GM21786 (cell line): ENCODE measurements around the gene POLR2L.

Source experiments
- ATAC-seq: cut with Tn5 transposase; IDR thresholded peaks from one replicate; pipeline ENCODE4 v1.9.1; 2021; ENCODE audit not compliant: unreplicated experiment

The POLR2L gene

DNA sequence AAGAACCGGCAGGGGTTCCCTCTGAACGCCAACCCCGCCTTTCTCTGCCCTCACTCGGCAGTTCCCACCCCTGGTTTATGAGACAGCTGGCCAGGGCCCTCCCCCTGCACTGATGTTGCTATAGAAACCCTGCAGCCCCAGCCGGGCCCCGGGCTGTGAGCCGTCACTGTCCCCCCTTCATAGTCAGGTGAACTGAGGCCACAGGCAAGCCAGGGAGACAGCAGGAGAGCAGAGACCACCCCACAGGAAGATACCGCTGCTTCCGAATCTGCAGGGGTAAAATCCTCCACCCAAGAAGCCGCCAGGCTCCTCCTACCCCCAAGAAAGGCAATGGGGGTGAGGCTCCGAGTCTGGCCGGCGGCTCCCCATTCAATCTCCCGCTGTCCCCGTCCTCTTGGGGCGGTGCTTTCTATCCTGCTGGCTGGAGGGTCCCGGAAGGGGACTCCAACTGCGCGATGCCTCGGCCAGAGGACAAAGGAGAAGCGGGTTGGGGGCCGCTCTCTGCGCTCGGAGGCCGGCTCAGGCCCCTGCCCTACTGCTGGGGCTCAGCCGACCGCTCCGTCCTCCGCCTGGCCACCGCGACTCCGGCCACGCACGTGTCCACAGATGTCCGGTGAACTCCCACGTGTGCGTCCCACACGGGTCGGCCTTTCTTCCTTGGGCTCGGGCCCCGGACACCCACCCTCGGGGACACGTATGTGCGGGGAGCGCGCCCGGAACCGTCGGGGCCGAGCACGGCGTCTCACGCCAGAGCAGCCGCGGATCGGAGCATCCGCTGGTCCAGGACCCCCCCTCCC is 44.8 kb downstream of the POLR2L start:
- ATAC-seq, result peak; percentile 56

DNA sequence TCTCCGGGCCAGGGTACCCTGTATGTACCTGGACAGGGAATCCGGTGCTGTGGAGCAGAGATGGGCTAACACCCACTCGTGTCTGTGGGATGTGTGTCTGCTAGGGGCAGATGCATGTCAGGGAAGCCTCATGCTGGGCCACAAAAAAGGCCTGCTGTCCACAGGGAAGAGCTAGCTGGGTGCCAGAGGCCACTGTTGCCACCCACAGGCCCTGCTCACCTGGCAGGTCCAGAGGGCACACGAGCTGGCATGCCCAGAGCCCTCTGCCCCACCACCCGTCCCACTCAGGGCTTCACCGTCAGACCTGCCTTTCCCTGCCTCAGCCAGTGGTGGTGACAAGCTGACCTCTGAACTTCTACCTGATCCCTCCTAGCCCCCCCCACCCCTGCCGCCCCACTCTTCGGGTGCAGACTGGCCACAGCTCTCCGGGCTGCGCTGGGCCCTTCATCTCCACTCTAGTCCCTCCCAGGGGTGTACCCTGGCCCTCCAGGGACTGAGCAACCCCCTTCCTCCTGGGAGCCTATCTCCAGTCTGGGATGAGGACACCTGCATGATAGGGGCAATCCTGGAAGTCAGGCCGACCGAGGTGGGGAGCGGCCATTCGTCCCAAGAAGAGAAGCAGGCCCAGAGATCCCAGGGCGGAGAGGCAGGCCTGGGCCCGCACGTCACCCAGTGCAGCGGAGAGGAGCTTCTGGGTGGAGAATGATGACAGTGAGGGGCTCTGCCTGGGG is 45.6 kb downstream of the POLR2L start:
- ATAC-seq, result no peak

GRCh38 chr11:795634-796564 is 46.4 kb downstream of the POLR2L start:
- ATAC-seq, result peak; percentile 38

DNA sequence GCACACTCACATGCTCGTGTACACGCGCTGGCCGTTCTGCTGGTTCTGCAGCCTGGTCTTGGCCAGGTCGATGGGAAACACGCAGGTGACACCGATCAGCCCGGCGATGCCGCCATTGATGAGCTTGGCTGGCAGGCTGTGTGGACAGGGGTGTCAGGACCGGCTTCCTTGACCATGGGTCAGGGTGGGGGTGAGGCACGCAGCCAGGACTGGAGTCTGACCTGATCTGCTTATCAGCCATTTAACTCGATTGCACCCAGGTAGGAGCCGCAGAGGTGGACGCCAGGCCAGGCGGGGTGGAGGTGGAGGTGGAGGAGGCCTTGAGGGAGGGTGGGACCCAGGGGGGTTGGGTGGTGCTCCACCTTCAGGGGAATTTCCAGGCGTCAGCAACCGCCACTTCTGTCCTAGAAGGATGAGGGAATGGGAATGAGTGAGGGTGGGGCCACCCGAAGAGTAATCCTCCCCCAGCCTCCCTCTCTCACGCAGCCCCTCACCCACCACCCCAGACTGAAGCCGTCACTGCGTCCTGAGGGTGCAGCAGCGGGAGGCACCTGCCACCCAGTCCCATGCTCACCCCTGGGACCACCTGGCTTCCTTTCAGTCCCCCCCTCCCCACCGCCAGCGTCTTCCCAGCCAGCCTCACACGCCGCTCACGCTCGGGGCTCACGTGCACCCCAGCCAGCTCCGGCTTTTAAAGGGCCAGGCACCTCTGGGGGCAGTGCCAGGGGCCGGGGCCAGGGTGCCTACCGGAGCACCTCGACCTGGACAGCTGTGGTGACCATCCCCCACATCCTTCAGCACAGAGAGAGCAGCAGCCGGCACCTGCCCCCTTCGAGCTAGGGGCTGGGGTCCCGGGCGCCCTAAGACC is 47.3 kb downstream of the POLR2L start:
- no peak for ATAC-seq

DNA sequence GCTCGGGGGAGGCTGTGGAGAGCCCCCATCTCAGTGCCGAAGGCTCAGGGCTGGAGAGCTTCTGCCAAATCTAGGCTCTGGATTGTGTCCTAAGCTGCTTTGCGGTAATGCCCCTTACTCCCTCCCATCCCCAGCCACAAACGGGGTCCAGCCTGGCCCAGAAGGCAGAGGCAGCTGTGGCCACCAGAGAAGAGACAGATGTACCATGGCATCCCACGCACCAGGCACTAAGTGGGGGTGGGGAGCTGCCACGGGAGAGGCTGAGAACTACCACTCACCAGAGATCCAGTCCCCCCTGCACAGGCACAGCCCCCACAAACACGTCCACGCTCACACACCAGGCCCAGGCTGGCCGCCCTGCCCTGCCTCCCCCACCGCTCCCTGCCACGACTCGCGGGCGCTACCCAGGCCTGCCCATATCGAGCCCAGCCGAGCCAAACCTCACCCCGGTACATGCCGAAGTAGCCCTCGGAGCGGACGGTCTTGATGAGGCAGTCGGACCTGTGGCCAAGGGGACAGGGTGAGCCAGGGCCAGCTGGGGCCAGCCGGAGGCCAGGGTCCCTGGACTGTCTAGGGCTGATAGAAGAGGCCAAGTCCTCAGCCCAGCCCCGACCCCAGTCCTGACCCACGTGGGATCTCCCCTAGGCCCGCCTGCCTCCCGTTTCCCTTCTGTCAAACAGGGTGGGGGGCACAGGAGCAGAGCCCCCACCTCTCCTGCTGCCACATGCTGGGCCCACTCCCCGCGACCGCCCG is 48.1 kb downstream of the POLR2L start:
- no peak for ATAC-seq

DNA sequence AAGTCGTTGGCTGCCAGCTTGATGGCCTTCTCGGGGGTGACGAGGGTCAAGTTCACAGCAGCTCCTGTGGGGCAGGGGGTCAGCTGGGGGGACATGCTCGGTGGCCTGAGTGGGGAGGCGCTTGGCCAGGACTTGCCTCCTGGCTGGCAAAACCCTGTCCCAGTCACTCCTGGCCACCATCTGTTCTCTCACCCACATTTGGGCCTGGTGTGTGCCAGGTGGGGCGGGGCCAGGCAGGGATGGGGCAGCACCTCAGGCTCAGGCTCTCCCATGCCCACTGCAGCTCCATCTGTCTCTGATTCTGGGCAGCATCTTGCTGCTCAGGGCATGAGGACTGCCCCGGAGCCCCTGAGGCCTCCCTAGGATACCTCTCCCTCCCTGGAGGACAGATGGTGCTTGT is 48.8 kb downstream of the POLR2L start:
- no peak for ATAC-seq

- ATAC-seq, result no peak
Measured at GRCh38 chr11:792873-793272, 49.5 kb downstream of the POLR2L start.

- ATAC-seq, result no peak
Measured at GRCh38 chr11:792535-792821, 49.9 kb downstream of the POLR2L start.

DNA sequence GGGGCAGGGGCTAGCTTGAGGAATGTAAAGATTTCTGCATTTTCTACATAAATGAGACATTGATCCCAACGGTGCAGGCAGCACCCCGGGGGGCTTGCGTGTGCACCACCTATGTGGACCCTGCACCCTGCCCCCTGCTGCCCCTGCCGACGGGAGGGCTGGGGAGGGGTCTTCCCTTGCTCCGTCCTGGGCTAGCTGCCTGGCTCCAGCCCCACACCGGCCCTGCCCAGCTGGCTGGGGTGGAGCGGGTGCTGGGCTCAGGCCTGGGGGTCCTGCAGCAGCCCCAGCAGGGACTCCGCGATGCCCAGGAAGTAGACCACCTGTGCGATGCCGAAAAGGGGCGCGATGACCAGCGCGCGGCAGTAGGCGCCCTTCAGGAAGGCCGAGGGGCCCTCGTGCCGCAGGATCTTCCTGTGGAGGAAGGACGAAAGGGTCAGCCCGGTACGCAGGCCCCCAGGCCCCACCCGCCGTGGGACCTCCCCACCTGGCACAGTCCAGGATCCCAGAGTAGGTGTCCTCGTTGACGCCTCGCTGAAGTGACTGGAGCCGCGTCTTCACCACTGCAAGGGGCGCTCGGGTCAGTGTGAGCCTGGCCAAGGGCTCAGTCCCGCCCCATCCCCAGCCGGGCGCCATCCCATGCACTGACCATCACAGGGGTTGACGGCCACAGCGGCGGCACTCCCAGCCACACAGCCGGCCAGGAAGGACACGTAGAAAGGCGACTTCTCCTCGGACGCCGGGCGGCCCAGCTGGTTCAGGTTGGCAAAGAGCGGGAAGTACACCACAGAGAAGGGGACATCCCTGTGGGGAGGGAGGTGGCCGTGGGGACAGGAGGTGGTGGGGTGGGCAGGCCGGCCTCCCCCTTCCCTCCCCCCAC is 50.4 kb downstream of the POLR2L start:
- no peak for ATAC-seq

DNA sequence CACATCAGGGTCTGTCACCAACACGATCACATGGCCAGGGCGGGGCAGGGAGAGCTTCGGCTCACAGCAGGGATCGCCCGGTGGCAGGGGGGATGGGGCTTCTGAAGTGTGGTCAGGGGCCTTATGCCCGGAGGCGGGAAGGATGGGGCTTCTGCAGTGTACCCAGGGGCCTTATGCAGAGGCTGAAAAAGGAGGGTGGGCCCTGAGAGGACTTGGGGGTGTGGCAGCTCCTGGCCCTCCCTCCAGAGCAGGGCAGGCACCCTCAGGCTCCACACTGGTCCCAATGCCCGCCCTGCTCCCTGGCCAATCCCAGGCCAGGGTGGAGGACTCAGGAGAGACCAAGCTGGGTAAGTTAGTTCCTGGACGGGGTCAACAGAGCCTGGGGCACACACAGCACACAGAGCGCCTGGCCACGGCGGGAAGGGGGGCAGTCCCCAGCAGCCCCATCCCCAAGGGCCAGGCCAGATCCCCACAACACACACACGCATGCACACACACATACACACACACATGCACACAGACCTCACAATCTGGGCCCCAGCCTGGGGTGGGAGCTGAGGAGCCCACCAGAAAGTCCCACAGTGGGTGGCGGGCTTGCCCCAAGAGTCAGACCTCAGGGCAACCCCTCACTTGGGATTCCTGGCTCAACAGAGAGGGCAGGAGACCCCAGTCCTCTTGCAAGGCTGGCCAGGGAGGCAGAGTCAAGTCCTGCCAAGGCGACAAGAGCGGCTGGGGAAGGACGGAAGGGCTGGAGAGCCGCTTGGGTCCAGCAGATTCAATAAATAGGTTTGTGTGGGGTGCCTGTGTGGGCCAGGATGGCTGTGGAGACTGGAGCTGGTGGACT is 51.4 kb downstream of the POLR2L start:
- no peak for ATAC-seq

GRCh38 chr11:789943-790342 is 52.4 kb downstream of the POLR2L start, which contains the start of gene CEND1:
TSS of gene CEND1 (minus strand) at chr11:790090. CDS start at chr11:788576, 1,514 bp downstream.
- no peak for ATAC-seq
